K562 (cell line): ENCODE data around the gene NPR3.

Experiments
- BCL6 ChIP-seq: fragments of 250-450 bp; sonication (Bioruptor Pico); IDR thresholded peaks from 2 replicates; pipeline ENCODE4 v1.4.0; 2020
- COPS2 ChIP-seq: fragments of 450-650 bp; conservative IDR thresholded peaks from 2 replicates; pipeline ENCODE4 v1.6.1; 2016; ENCODE audit warnings: mild to moderate bottlenecking, moderate library complexity
- ESRRB ChIP-seq: fragments of 250-450 bp; sonication (Bioruptor Pico); IDR thresholded peaks from 2 replicates; pipeline ENCODE4 v1.5.0; 2020; ENCODE audit warnings: mild to moderate bottlenecking, moderate library complexity, borderline replicate concordance
- RAD21 ChIP-seq, 2 experiments: fragments of 250-450 bp in 1 of 2; fragments of 450-650 bp in 1 of 2; sonication (Bioruptor Pico) in 1 of 2; formaldehyde crosslinking in 1 of 2; IDR thresholded peaks in 1 of 2; conservative IDR thresholded peaks in 1 of 2; 2 replicates each; pipeline versions ENCODE4 v1.4.0 to v1.8.0; 2020 to 2022; ENCODE audit warnings: mild to moderate bottlenecking in 2 of 2, moderate library complexity in 1 of 2
- SMARCC2 ChIP-seq: fragments of 450-650 bp; IDR thresholded peaks from 2 replicates; pipeline ENCODE4 v1.6.1; 2017; ENCODE audit warnings: antibody characterized with exemption, moderate library complexity, mild to moderate bottlenecking, low read depth
- TBL1XR1 ChIP-seq, 2 experiments: IDR thresholded peaks; 2 replicates each; pipeline ENCODE4 v1.6.1; 2012; ENCODE audit warnings: improper control_type of control experiment in 2 of 2, low read length in 2 of 2, mild to moderate bottlenecking in 1 of 2
- ZNF140 ChIP-seq: fragments of 250-450 bp; sonication (Bioruptor Pico); IDR thresholded peaks from 2 replicates; pipeline ENCODE4 v1.8.0; 2021; ENCODE audit warnings: moderate library complexity, mild to moderate bottlenecking, inconsistent platforms

DNA sequence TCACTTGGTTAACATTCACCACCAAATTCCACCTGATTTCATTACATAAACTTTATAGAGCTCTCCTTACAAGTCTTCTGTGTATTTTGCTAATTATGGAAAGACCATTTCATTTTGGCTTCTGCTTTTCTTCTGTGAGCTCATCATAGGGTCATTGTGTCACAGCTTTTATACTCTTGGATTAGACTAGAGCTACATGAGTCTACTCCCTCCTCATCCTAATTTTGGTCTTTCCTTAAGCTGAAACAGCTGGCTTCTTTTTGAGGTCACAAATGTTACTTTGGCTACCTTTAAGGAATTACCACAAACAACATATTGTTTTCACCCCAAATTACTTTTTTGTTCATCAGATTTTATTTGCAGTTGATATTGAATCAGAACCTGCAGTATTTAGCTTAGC is 103.0 kb downstream of the NPR3 start:
- TF ChIP-seq RAD21 (CRISPR knock-in tag; conservative IDR thresholded peaks at IDR 0.05 in 1 of 2, IDR thresholded peaks at IDR 0.05 in 1 of 2) (no peak), COPS2 (no peak), ZNF140 (CRISPR knock-in tag) (no peak), SMARCC2 (no peak), BCL6 (CRISPR knock-in tag) (no peak), ESRRB (CRISPR knock-in tag) (no peak), TBL1XR1 (IDR thresholded peaks at IDR 0.05; ENCODE audit: low read length in 2 of 2) (no peak)
